GM10847 (cell line): ENCODE measurements around the gene TAS1R3.

Experiments
- POLR2A ChIP-seq: IDR thresholded peaks from 2 replicates; pipeline ENCODE4 v1.6.1; 2011; ENCODE audit not compliant: insufficient read length; ENCODE audit errors: extremely low read depth

TAS1R3 gene

DNA sequence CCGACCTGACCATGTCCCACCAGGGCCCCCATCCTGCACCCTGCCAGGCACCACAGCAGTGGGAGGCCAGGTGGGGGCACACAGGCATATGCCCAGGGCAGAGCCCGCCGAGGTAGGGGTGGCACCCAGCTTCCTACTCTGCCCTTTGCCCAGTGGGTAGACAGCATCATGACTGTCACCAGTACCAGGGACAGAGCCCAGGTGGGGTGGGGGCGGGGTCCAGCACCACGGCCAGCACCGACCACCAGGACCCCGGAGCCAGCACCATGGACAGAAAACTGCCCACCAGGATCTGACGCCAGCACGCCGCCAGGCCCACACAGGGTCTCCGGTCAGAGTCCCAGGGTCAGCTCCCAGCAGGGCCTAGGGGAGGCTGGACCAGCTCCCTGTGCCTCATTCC, 3.8 kb downstream of the TAS1R3 start:
- no peak for TF ChIP-seq POLR2A

DNA sequence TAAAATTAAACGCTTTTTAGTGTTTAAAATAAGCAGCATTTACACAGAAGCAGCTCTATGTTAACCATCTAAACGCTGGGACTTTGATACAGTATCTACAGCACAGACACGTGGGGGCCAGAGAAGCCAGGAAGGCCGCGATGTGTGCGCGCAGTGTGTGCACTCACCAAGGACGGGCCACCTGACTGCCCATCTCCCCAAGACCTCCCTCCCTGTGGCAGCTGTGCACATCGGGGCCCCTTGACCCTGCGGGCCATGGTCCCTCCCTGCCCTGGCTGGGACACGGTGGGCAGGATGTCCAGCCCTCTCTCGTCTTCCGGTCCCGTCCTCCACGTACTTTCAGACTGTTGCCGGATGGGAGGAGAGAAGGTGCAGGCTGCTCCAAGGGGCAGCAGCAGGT, 4.2 kb downstream of the TAS1R3 start:
- no peak for TF ChIP-seq POLR2A

DNA sequence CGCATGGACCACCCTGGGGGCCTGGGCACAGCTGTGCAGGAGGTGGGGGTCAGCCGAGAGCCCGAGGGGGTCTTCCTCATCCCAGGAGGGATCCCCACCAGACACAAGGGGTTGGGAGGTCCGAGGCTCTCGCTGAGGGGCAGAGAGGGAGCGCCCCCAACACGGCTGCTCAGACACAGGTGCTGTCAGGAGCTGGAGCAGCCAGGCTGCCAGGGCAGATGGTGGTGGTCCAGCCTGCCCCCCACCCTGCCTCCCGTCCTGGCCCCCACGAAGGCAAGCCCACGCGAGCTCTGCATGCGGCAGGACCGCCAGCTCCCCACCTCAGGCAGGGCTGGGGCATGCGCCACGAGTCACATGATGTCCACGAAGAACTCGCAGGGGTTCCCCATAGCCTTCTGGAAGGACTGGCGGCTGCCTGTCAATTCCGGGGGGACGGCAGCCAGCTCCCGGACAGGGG, 4.7 kb downstream of the TAS1R3 start:
- no peak for TF ChIP-seq POLR2A

DNA sequence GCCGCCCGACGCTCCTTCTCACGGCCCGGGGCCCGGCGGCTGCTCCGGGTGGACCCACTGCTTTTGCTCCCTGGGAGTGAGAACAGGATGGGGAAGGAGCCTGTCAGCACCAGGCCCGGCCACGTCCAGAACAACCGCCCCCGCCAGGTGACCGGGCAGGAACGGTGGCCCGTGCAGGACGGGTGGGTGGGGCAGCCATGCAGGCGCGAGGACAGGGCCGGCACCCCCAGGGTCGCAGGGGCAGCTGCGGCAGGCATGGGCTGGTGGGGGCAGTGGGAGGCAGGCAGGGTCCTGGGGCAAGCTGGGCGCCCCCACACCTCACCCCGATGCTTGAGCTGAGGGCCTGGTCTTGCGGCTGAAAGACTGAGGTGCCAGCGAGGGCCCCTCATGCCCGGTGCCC, 5.4 kb downstream of the TAS1R3 start:
- TF ChIP-seq POLR2A = no peak

DNA sequence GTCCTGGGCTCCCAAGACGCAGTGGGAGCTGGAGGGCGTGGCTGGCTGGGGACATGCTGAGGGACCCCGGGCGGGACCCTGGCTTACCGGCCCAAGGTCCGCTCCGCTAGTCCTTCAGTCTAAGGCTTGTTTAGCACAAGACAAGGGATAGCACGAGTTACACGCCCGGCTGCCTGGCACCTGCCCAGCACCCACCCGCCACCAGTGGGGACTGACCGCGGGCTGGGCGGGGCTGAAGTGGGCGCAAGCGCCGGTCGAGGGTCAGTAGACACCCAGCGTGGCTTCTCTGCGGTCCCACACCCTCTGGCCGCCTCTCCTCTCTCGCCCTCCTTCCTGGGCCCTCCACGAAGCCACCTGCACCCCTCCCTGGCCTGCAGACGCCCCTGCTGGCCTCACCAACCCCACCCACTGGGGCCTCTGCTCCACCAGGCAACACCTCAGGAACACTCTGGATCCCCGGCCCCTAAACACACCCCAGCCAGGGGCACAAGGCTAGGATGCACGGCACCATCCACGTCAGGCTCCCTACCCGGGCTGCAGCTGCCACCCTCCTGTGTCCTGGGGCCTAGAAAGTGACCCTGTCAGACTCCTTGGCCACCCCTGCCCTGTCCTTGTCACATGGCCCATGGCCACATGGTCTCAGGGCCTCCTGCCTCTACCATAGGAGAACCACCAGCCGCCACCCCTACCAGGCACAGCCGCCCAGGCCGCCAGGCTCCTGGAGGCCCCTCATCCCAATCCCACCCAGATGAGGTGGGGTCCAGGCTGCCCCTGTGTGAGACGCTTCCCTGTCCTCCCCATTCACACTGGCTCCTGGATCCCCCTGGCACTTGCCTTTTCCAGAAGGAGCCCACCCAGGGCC, 6.1 kb downstream of the TAS1R3 start:
- TF ChIP-seq POLR2A = no peak

DNA sequence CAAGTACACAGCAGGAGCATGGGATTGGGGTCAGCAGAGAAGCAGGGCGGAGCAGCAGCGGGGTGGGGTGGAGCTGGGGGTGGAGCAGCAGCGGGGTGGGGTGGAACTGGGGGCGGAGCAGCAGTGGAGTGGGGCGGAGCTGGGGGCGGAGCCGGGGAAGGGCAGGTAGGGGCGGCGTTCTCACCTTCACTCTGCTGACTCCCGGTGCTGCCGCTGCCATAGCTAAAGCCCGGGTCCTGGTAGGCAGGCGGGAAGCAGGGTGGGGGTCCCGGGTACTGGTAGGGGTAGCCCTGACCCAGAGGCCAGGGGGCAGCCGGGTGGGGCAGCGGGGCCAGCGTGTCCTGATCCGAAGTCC, 6.7 kb downstream of the TAS1R3 start:
- no peak for TF ChIP-seq POLR2A

DNA sequence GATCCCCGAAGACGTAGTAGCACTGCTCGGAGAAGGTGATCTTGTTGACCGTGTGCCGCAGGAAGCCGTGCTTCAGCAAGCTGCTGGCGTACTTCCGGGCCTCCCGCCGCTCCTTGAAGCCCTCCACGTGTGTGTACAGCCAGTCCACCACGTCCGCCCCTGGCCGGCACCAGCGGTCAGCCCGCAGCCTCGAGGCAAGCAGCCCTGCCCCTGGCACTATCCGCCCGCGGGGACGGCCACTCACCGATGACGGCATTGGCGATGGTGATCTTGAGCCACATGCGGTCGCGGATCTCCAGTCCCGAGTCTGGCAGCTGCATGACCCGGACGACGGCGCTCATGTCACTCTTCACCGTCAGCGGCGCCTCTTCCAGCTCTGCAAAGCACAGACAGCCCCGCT, 7.2 kb downstream of the TAS1R3 start:
- TF ChIP-seq POLR2A = no peak

DNA sequence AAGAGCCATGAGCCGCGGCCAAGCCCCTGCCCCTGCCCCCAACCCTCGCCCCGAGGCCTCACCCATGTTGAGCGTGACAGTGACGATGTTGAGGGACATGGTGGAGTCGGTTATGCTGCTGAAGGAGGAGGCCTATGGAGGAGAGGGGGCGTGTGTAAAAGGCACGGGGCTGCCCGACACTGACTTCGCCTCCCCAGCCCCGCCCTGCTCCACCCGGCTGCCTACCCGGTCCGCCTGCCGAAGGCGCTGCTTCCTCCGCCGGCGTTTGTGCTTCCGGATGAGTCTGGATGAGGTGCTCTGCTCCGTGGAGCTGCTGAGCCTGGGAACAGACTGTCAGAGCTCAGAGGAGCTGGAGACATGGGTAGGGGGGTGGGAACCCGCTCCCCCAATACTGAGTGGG, 9.1 kb downstream of the TAS1R3 start:
- TF ChIP-seq POLR2A = no peak

DNA sequence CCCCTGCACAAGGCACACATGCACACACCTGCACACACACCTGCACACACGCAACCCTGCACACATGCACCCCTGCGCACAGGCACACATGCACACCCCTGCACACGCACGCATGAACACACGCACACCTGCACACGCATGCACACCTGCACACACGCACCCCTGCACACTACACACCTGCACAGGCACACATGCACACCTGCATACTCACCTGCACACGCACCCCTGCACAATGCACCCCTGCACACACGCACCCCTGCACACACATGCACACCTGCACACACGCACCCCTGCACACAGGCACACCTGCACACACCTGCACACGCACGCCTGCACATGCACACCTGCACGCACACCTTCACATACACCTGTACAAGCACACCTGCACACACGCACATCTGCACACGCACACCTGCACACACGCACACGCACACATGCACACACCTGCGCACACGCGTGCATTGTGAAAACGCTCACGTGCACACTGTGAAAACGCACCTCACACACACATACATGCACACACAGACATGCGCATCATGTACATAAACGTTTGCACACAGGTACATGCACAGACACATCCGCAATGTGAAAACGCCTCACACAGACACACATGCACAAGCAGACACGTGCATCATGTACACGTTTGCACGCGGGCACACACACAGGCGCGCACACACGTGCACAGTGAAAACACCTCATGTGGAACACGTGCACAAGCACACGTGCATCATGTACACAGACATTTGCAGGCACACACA, 9.9 kb downstream of the TAS1R3 start:
- no peak for TF ChIP-seq POLR2A

DNA sequence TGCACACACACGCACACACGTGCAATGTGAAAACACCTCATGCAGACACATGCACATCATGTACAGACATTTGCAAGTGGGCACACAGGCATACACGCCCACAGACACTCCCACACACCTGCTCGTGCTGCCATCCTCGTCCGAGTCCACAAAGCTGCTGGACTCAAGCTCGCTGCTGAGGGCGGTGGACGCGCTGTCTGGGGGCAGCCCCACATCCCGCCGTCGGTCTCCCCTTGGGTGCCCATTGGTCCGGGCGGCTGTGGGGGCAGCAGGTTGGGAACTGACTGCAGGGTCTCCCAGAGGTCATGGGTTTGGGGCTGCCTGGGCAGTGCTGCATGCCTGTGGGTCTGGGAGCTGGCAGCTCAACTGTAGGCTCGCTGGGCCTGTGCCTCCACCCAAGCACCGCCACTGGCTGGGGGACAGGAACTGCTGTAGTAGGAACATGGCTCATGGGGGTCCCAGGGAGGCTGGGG, 10.5 kb downstream of the TAS1R3 start:
- no peak for TF ChIP-seq POLR2A

DNA sequence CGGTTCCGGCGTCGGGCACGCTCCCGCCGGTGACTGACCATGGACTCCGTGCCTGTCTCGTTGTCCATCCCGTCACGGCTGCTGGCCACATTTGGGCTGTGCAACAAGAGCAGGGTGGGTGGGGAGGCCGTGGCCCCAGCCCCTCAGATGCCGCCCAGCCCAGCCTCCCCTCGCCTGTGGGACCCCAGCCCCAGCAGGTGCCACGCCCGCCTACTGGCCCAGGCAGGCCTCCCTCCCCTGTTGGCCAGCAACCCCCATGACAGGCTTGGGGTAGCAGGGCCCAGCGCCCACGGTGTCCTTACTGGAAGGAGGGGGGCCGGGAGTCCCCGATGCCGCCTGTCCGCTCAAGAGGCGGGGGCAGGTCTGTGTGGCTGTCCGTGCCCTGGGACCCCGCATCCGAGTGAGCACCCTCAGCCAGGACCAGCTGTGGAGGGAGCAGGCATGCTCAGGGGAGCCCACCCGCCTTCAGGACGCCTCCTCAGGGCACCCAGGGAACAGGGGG, 11.0 kb downstream of the TAS1R3 start:
- no peak for TF ChIP-seq POLR2A

DNA sequence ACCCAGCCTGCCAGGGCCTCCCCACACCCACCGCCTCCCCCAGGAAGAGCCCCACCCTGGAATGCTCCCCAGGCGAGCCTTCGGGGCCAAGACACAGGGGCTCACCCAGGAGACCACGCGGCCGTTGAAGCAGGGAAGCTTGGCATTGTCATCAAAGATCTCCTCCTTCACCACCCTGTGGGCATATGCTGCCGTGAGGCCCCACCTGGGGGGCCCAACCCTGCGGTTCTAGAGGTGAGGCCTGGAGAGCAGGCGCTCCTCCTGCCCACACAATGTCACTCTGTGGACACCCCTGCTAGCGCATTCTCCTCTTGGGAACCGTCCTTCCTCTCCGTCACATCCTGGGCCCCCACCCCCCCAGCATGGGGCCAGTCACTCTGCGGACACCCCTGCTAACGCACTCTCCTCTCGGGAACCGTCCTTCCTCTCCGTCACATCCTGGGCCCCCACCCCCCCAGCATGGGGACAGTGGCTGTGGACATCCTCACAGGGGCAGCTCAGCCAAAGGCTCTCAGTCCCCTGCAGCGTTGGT, 11.6 kb downstream of the TAS1R3 start:
- no peak for TF ChIP-seq POLR2A

DNA sequence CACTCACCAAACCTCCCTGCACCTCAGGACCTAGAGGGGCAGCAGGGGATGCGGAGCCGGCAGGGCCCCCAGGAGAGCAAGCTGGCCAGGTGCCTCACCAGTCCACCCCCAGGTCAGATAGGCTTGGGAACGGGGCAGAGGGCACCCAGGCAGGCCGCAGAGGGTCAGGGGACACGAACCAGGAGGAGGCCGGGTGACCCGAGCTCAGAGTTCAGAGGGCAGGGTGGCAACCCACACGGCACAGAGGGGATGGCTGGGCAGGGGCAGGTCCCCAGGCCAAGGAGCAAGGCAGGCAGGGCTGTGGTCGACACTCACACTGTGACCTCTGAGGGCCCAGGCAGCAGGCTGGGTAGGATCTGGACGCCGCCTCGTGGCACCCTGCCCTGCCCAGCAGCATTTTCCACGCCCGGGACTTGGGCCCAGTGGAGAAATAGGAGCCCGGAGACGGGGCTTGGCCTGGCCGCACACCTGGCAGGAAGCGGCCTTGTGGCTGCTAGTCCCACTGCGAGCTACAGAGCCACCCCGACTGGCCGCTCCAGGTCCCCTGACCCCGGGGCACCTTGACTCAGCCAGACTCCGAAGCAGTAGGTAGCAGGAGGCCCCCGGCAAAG, 12.8 kb downstream of the TAS1R3 start:
- no peak for TF ChIP-seq POLR2A

DNA sequence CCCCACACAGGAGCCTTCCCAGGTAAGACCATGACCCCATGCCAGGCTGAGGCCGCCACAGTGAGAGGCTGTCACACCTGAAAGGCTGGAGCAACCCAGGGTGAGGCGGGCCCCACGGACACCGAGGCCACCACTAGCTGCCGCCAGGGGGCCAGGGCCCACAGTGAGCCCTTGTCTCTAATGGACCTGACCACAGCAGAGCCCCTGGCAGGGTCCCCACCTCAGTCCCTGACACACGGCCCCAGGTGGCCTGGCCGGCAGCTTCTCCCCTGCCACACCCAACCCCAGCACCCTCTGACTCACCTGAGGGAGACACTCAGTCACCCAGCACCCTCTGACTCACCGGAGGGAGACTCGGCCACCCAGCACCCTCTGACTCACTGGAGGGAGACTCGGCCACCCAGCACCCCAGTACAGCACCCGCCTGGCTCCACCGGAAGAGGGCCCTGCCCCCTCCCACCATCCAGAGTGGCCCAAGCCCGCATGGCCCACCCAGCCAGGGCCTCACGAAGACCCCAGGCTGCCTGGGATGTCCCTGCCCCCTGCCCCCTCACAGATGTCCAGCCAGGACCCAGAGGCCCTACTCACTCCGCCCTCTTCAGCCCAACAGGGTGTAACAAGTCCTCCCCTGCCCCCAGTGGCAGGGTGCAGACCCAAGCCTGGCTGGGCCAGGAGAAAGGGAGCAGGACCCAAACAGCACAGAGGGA, 13.7 kb downstream of the TAS1R3 start:
- no peak for TF ChIP-seq POLR2A

DNA sequence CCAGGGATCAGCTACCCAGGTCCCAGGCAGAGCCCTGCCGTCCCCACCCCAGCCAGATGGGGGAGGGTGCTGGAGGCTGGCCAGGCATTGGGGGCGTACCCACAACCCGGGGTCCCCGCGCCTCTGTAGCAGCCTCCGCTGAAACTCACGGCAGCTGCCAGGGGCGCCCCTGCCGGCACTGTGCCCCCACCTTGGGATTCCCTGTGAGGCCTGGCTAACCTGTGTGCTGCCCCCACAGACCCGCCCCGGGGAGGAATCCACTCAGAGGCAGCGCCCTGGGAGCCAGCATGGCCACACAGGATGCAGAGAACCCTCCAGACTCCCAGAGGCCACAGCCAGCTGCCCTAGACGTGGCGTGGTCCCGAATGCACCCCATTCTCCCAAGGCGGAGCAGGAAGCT, 14.3 kb downstream of the TAS1R3 start:
- no peak for TF ChIP-seq POLR2A
